Muscle of leg (tissue), 11 donors: ENCODE data around the gene INPP5F. TPM values are rescaled to one million over a fixed set of nuclear protein-coding genes. Genes with fewer than 3 reads are reported as not detected.
"Not testable (repeated sequence)": the region's sequence is repeated elsewhere in the genome, so short reads cannot be mapped to it uniquely, and the experiment has no call there.

ENCODE experiments used
- DNase-seq: peaks from one replicate; pipeline ENCODE4 v3.0.0; 2013
- H3K27ac ChIP-seq: one replicate; pipeline ENCODE4 v1.5.1; 2013; ENCODE audit warnings: mild to moderate bottlenecking, low read length, control low read depth
- H3K27me3 ChIP-seq: one replicate; pipeline ENCODE4 v1.6.1; 2013; ENCODE audit warnings: low read length; ENCODE audit not compliant: control insufficient read depth, insufficient read depth
- H3K36me3 ChIP-seq: one replicate; pipeline ENCODE4 v1.6.1; 2013; ENCODE audit warnings: low read length; ENCODE audit not compliant: control insufficient read depth, insufficient read depth
- H3K4me1 ChIP-seq: one replicate; pipeline ENCODE4 v1.6.1; 2013; ENCODE audit warnings: low read length; ENCODE audit not compliant: control insufficient read depth, insufficient read depth
- H3K4me3 ChIP-seq: one replicate; pipeline ENCODE4 v1.5.1; 2013; ENCODE audit warnings: low read length, control low read depth
- H3K9me3 ChIP-seq: replicated peaks from 2 replicates; pipeline ENCODE4 v1.6.1; 2013; ENCODE audit warnings: low read depth, low read length; ENCODE audit not compliant: control insufficient read depth
- WGBS: methylation state at CpG from one replicate; pipeline ENCODE4 v1.1.5; 2013; ENCODE audit warnings: missing lambda C conversion rate; ENCODE audit not compliant: insufficient coverage; 5-methylcytosine and 5-hydroxymethylcytosine counted together
- polyA plus RNA-seq, 8 donors: library from polyadenylated mRNA; unstranded; fragments of 120-200 nt; gene quantifications; one replicate each; pipeline versions ENCODE4 v1.2.1 to v1.2.3, GENCODE V29; 2013; ENCODE audit warnings: inconsistent platforms in 1 of 8, low replicate concordance in 1 of 8; ENCODE audit not compliant: insufficient read length in 8 of 8, insufficient read depth in 1 of 8
- total RNA-seq: library from RNA; stranded (reverse); fragments of 120-200 nt; gene quantifications from one replicate; pipeline ENCODE4 v1.2.4, GENCODE V29; 2013

INPP5F gene
- total and polyA plus RNA-seq, 9 donors = 13.6 to 24.9 (median 17.4) TPM

GRCh38 chr10:119860866-119861607, 135.2 kb downstream of the INPP5F start:
- H3K4me1 ChIP-seq = no peaks in the 10 kb centered on the region
- H3K27ac ChIP-seq = no peak overlapping the region
- no peak for DNase-seq
- no CpG with 5 or more reads among the region's 7 CpGs for WGBS
- H3K36me3 ChIP-seq = peaks cover 6% of the 10 kb centered on the region
- peaks cover 3% of the 10 kb centered on the region for H3K9me3 ChIP-seq
- H3K27me3 ChIP-seq = no peaks in the 10 kb centered on the region
- H3K4me3 ChIP-seq = no peak overlapping the region

GRCh38 chr10:119862524-119862923, 136.7 kb downstream of the INPP5F start:
- Histone ChIP-seq H3K4me3 (no peak overlapping the region), H3K27ac (no peak overlapping the region)
- no CpG with 5 or more reads among the region's 1 CpG for WGBS

DNA sequence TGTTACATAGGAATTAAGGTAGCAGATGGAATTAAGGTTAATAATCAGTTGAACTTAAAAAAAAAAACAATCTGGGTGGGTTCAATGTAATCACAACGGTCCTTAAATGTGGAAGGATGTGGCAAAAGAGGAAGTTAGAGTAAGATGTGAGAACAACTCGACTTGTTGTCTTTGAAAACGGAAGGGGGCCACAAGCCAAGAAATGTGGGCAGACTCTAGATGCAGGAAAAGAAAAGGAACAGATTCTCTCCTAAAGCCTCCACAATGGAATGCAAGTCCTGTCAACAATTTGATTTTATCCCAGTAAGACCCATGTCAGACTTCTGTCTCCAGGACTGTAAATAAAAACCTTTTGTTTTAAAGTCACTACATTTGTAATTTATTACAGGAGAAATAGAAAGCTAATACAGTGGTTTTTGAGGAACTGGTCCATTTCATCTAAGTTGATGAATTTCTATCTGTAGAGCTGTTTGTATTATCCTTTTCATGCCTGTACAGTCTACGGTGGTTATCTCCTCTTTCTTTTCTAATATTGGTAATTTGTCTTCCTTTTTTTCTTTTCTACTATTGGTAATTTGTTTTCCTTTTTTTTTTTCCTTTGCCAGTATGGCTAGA, 138.2 kb downstream of the INPP5F start:
- no peak for DNase-seq
- WGBS = 100% methylated on average over 2 of the region's 4 CpGs
- peaks cover 3% of the 10 kb centered on the region for H3K9me3 ChIP-seq
- H3K36me3 ChIP-seq = no peaks in the 10 kb centered on the region
- H3K4me1 ChIP-seq = no peaks in the 10 kb centered on the region
- no peak overlapping the region for H3K4me3 ChIP-seq
- no peaks in the 10 kb centered on the region for H3K27me3 ChIP-seq
- no peak overlapping the region for H3K27ac ChIP-seq

More at GRCh38 chr10:119862524-119862923, 136.7 kb downstream of the INPP5F start:
- no peak for DNase-seq
- Histone ChIP-seq H3K27me3 (no peaks in the 10 kb centered on the region), H3K36me3 (no peaks in the 10 kb centered on the region), H3K4me1 (no peaks in the 10 kb centered on the region), H3K9me3 (peaks cover 3% of the 10 kb centered on the region)

DNA sequence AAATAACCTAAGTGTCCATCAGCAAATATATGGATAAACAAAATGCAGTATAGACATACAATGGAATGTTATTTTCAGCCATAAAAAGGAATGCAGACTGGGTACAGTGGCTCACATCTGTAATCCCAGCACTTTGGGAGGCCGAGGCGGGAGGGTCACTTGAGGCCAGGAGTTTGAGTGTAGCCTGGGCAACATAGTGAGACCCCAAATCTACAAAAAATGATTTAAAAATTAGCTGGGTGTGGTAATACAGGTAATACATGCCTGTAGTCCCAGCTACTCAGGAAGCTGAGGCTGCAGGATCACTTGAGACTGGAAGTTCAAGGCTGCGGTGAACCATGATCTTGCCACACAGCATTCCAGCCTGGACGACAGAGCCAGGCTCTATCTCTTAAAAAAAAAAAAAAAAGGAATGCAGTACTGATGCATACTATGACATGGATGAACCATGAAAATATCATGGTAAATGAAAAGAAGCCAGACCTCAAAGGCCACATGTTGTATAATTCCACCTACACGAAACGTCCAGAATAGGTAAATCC, 139.9 kb downstream of the INPP5F start:
- 100% methylated on average over 1 of the region's 6 CpGs for WGBS
- Histone ChIP-seq H3K36me3 (no peaks in the 10 kb centered on the region), H3K4me1 (no peaks in the 10 kb centered on the region), H3K4me3 (no peak overlapping the region), H3K27me3 (no peaks in the 10 kb centered on the region), H3K9me3 (peaks cover 3% of the 10 kb centered on the region), H3K27ac (no peak overlapping the region)
- DNase-seq = no peak

DNA sequence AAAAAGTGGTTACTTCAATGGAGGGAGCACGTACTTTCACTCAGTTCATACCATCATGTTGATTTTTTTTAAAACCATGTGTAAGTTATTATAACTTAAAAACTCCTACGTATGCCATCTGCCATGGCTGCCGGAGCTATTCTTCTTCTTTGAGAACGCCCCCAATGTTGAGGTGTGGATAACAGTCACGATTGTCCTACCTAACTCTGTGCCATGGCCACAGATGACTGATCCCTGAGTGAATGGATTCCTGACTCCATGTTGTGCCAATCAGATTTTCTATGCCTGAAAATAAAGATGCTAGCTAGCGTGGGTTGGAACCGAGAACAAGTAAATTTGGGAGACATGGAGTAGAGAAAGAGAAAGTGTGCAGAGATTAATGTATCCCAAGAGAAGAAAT, 141.5 kb downstream of the INPP5F start:
- Histone ChIP-seq H3K9me3 (peaks cover 3% of the 10 kb centered on the region), H3K27ac (no peak overlapping the region), H3K27me3 (no peaks in the 10 kb centered on the region), H3K36me3 (no peaks in the 10 kb centered on the region), H3K4me3 (no peak overlapping the region), H3K4me1 (peaks cover 6% of the 10 kb centered on the region)
- 69% methylated on average over 4 of the region's 7 CpGs for whole genome bisulfite sequencing
- DNase-seq = peak; percentile 32

DNA sequence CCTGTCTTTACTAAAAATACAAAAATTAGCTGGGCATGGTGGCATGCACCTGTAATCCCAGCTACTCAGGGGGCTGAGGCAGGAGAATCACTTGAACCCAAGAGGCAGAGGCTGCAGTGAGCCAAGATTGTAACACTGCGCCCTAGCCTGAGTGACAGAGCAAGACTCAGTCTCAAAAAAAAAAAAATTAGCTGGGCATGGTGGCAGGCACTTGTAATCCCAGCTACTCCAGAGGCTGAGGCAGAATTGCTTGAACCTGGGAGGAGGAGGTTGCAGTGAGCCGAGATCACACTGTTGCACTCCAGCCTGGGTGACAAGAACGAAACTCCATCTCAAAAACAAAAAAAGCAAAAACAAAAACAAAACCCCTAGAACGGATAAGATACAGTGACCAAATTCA, 143.5 kb downstream of the INPP5F start:
- not testable (repeated sequence) for H3K36me3 ChIP-seq, DNase-seq, H3K4me3 ChIP-seq, H3K27ac ChIP-seq, H3K27me3 ChIP-seq, H3K9me3 ChIP-seq
- peaks cover 11% of the 10 kb centered on the region for H3K4me1 ChIP-seq
- 100% methylated on average over 1 of the region's 4 CpGs for WGBS

DNA sequence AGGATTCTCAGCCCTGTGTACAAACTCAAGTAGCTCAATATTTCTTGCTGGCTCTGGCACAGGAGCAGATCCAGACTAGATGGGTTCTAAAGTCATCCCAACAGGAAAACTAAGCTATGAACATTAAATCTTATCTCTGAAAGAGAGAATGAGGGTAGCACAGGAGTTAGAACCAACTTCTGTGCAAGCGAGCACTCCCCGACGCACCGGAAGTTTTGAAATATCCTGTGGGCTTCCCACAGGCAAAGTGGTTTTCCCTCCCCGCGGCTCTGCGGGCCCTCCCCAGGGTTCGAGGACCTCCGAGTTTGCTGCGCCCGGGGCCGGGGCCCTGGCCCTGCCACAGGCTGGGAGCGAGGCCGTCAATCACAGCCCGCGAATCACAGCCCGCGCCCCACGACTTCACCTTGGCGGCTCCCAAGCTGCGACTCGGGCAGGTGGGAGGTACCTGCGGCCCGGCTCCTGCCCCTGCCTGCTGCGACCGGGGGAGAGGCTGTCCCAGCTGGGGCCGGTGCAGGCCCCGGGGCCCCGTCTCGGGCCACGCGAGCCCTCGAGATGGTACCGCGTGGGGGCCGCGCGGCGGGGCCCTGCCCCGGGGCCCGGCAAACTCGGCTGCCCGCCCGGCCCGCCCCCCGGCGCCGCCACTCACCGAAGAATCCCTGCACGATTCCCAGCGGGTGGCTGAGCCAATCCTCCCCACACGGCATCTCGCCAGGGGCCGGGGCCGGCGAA, 146.2 kb downstream of the INPP5F start:
- Histone ChIP-seq H3K27me3 (no peaks in the 10 kb centered on the region), H3K9me3 (no peaks in the 10 kb centered on the region), H3K27ac (peak overlapping the region; percentile 60), H3K4me3 (peak overlapping the region; percentile 85), H3K4me1 (peaks cover 11% of the 10 kb centered on the region), H3K36me3 (no peaks in the 10 kb centered on the region)
- peak; percentile 63 for DNase-seq
- WGBS = under 1% methylated on average over 50 of the region's 56 CpGs

DNA sequence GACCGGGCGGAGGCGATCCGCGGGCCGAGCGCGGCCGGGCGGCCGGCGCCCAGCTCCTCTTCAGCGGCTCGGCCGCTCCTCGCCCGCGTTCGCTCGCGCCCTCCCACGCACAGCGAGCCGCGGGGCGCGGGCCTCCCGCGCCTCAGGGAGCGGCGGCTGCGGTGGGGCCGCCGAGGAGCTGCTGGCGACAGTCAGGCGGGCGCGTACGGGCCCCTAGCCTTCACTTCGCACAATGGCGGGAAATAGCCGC, 146.7 kb downstream of the INPP5F start, which contains the start of gene MCMBP:
TSS of gene MCMBP (minus strand) at position 234 of the 250 bp plus-strand sequence. CDS start 259 bp downstream, outside the sequence.
- DNase-seq = no peak
- Histone ChIP-seq H3K9me3 (no peaks in the 10 kb centered on the region), H3K36me3 (no peaks in the 10 kb centered on the region), H3K27ac (peak within 1 kb of the TSS; percentile 95), H3K4me1 (peaks cover 11% of the 10 kb centered on the region), H3K27me3 (no peaks in the 10 kb centered on the region), H3K4me3 (peak within 1 kb of the TSS; percentile 85)
- under 1% methylated on average over 42 of the region's 42 CpGs for WGBS

DNA sequence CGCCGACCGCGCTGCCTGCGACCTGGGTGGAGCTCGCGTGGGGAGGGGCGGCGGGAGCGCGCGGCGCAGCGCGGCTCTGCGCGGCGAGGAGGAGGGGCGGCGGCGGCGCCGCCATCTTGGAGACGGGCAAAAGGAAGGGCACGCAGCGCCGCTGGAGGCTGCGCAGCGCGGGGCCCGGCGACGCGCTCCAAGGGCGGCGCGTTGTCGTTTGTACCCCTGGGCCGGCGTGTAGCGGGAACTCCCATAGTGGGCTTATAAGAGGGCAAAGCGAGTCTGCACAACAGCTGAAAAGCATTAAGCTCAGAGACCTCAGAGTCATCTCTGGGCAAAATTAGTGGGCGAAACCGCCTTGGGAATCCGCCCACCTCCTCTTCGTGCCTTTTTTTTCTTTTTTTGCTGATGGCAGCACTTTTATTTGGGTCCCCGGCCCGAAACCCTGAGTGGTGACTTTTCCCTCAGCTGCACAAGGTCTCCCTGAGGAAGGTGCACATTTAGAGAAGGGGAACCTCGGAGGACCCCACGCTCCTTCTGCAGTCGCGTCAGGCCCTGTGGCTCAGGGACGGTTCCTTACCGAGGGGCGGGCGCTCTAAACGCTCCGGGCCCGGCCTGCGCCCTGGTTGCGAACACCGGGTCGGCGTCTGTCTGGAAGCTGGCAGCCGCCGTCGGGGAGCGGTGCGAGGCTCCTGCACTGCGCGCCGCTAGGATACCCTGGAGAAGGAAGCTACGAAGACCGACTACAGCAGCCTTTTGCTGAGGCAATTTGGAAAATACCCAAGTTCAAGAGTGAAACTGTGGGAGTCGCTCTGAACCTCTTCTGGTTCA, 147.2 kb downstream of the INPP5F start:
- H3K4me1 ChIP-seq = peaks cover 11% of the 10 kb centered on the region
- peak overlapping the region; percentile 95 for H3K27ac ChIP-seq
- no peaks in the 10 kb centered on the region for H3K36me3 ChIP-seq
- peak; percentile 96 for DNase-seq
- H3K4me3 ChIP-seq = peak overlapping the region; percentile 85
- H3K9me3 ChIP-seq = no peaks in the 10 kb centered on the region
- WGBS = under 1% methylated on average over 70 of the region's 75 CpGs
- no peaks in the 10 kb centered on the region for H3K27me3 ChIP-seq
